ENCODE data around the gene GSK3B. TPM values are rescaled to one million over a fixed set of nuclear protein-coding genes. Genes with fewer than 3 reads are reported as not detected.
"Not testable (repeated sequence)": the region's sequence is repeated elsewhere in the genome, so short reads cannot be mapped to it uniquely, and the experiment has no call there.

GSK3B gene
- total RNA-seq, 1 donor from 2014 or later, result 35.7 TPM

DNA sequence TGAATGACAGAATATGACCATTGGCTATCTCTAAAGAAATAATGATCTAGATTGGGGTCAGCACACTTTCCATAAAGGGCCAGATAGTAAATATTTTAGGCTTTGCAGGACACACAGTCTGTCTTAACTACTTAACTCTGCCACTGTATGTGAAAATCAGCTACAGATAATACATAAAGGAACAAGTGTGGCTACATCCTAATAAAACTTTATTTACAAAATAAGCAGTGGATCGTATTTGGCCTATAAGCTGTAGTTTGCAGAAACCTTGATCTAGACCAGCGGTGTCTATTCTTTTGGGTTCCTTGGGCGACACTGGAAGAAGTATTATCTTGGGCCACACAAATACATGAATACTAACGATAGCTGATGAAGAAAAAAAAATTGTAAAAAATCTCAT lies 27.6 kb downstream of the GSK3B start:
- Mint-ChIP-seq H3K27me3 (ENCODE audit: low read depth) (no peaks in the 10 kb centered on the region), H3K27ac (no peak overlapping the region), H3K4me3 (ENCODE audit: low read depth) (no peak overlapping the region), H3K36me3 (ENCODE audit: low read depth) (peaks cover 28% of the 10 kb centered on the region), H3K4me1 (ENCODE audit: low read depth) (peaks cover 8% of the 10 kb centered on the region), H3K9me3 (no peaks in the 10 kb centered on the region)
- intact Hi-C loops (cut with micrococcal nuclease), result no loop called here
- no peak for DNase-seq (ENCODE audit: low spot score)

DNA sequence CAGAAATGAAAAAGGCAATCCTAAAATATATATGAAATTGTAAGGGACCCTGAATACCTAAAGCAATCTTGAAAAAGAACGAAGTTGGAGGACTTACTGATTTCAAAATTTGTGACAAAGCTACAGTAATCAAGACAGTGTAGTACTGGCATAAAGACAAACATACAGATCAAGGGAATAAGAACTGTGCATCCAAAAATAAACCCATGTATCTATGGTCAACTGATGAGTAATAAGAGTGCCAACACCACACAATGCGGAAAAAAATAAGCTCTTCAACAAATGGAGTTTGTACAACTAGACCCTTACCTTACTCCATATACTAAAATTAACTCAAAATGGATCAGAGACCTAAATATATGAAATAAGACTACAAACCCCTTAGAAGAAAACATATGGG lies 29.6 kb downstream of the GSK3B start:
- intact Hi-C loops (cut with micrococcal nuclease), result no loop called here
- Mint-ChIP-seq H3K4me1 (ENCODE audit: low read depth) (peaks cover 7% of the 10 kb centered on the region), H3K27me3 (ENCODE audit: low read depth) (no peaks in the 10 kb centered on the region), H3K4me3 (ENCODE audit: low read depth) (no peak overlapping the region), H3K9me3 (no peaks in the 10 kb centered on the region), H3K27ac (no peak overlapping the region), H3K36me3 (ENCODE audit: low read depth) (peaks cover 25% of the 10 kb centered on the region)
- no peak for DNase-seq (ENCODE audit: low spot score)

DNA sequence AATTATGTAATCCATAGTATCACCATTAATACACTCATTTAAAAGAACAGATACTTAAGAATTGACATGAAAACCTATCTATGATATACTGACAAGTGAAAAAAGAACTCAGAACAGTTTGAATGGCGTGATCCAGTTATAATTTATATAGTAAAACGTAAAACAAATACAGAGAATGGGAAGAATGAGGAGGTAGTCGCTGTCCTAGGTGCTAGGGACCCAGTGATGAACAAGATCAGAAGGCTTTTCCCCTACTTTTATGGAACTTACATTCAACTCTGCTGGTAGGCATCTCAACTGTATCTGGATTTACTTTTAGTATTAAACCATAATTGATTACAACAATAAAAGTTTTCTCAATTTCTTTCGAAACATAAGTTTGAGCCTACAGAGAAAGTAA lies 31.8 kb downstream of the GSK3B start:
- intact Hi-C loops (cut with micrococcal nuclease), result no loop called here
- DNase-seq (ENCODE audit: low spot score), result no peak
- peaks cover 10% of the 10 kb centered on the region for H3K4me1 Mint-ChIP-seq (ENCODE audit: low read depth)
- no peak overlapping the region for H3K4me3 Mint-ChIP-seq (ENCODE audit: low read depth)
- H3K27ac Mint-ChIP-seq, result no peak overlapping the region
- H3K27me3 Mint-ChIP-seq (ENCODE audit: low read depth), result no peaks in the 10 kb centered on the region
- no peaks in the 10 kb centered on the region for H3K9me3 Mint-ChIP-seq
- H3K36me3 Mint-ChIP-seq (ENCODE audit: low read depth), result peaks cover 23% of the 10 kb centered on the region

DNA sequence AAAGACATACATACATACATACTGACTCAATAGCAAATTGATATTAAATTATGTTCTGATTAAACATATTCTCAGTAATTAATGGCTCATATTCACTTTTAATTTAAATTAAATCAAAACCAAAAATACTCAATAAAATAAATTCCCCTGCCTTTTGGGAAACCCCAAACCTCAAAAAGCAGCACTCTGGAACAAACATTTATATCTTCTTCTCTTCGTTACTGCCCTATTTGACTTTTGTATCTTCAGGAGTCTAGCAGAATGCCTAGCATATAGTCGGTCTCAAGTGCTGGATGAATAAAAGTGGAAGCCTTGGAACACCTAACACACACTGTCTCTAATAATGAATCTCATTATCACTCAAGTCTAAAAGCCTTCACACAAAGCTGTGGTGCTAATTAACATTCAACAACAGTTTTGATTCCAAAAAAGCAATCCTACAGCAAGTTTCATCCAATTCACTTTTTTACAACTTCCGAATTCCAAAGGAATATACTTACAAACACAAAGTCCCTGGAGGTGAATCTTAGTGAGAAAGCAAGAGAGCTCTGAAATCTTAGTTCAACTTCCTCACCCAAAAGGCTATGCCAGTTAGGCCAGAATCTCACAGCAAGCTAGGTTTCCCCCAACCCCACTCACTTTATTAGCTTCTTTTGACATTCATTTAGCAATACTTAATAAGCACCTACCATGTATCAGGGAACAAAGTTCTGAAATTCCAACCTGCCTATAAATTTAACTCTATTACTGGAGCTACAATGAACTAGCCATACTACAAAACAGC lies 35.0 kb downstream of the GSK3B start:
- Mint-ChIP-seq H3K27ac (no peak overlapping the region), H3K36me3 (ENCODE audit: low read depth) (peaks cover 11% of the 10 kb centered on the region), H3K27me3 (ENCODE audit: low read depth) (no peaks in the 10 kb centered on the region), H3K9me3 (no peaks in the 10 kb centered on the region), H3K4me3 (ENCODE audit: low read depth) (no peak overlapping the region), H3K4me1 (ENCODE audit: low read depth) (peaks cover 11% of the 10 kb centered on the region)
- DNase-seq (ENCODE audit: low spot score), result no peak
- intact Hi-C loops (cut with micrococcal nuclease), result no loop called here

DNA sequence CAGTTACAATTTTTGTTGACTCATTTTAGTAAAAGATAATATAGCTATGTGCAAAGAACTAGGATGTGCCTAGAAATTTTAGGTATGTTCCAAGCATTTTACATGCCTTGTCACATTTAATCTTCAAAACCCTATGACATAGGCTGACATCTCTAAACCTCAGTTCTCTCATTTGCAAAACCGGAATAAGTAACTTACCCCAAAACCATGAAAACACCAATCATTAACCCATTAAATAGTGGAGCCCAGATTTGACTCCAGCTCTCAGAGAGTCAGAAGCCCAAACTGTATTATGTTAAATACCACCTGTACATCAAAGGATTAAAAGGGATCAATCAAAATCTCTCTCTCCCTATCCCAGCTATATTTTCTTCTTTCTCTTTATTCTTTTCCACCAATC lies 36.6 kb downstream of the GSK3B start:
- no peak for DNase-seq (ENCODE audit: low spot score)
- Mint-ChIP-seq H3K36me3 (ENCODE audit: low read depth) (peaks cover 14% of the 10 kb centered on the region), H3K4me3 (ENCODE audit: low read depth) (no peak overlapping the region), H3K4me1 (ENCODE audit: low read depth) (peaks cover 13% of the 10 kb centered on the region), H3K27me3 (ENCODE audit: low read depth) (no peaks in the 10 kb centered on the region), H3K27ac (no peak overlapping the region), H3K9me3 (no peaks in the 10 kb centered on the region)
- intact Hi-C loops (cut with micrococcal nuclease), result no loop called here

DNA sequence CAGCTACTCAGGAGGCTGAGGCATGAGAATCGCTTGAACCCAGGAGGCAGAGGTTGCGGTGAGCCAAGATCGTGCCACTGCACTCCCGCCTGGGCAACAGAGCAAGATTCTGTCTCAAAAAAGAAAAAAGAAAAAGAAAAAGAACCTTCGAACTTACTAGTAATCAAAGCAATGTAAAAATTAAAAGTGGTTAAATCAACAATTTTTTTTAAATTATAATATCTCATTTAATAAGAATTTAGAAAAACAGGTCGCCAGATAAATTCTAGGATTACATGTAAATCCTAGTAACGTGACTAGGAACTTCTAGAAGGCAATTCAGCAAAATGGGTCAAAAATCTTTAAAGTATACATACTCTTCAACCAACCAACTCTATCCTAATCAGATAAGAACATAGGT lies 37.2 kb downstream of the GSK3B start:
- Mint-ChIP-seq H3K36me3 (ENCODE audit: low read depth) (peaks cover 14% of the 10 kb centered on the region), H3K4me3 (ENCODE audit: low read depth) (no peak overlapping the region), H3K9me3 (no peaks in the 10 kb centered on the region), H3K27ac (no peak overlapping the region), H3K27me3 (ENCODE audit: low read depth) (no peaks in the 10 kb centered on the region), H3K4me1 (ENCODE audit: low read depth) (peaks cover 15% of the 10 kb centered on the region)
- no peak for DNase-seq (ENCODE audit: low spot score)
- intact Hi-C loops (cut with micrococcal nuclease), result no loop called here

DNA sequence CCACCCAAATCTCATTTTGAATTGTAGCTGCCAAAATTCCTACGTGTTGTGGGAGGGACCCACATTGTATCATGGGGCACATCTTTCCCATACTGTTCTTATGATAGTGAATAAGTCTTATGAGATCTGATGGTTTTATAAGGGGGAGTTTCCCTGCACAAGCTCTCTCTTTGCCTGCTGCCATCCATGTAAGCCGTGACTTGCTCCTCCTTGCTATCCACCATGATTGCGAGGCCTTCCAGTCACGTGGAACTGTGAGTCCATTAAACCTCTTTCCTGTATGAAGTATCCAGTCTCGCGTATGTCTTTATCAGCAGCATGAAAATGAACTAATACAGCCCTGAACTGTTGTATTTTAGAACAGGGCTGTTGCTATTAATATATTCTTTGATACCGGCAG lies 40.6 kb downstream of the GSK3B start:
- H3K27me3 Mint-ChIP-seq (ENCODE audit: low read depth); H3K9me3 Mint-ChIP-seq; intact Hi-C loops (cut with micrococcal nuclease); H3K27ac Mint-ChIP-seq; H3K4me3 Mint-ChIP-seq (ENCODE audit: low read depth); DNase-seq (ENCODE audit: low spot score): not testable (repeated sequence)
- Mint-ChIP-seq H3K36me3 (ENCODE audit: low read depth) (peaks cover 26% of the 10 kb centered on the region), H3K4me1 (ENCODE audit: low read depth) (peaks cover 28% of the 10 kb centered on the region)

DNA sequence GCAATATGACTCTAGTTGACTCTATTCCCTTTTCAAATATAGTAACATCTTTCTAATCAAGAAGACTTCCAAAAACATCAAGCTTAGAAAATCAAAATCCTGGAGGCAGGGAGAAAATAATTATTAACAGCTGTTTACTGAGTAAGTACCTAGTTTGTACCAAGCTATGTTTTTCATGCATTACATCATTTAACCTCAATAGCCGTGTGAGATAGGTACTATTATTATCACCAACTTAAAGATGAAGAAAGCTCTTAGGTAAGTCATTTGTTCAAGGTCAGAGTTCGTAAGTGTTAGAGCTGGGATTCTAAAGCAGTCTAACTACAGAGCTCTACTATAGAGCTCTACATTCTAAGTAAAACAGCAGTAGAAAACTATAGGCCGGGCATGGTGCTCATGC lies 41.6 kb downstream of the GSK3B start:
- intact Hi-C loops (cut with micrococcal nuclease), result no loop called here
- peaks cover 28% of the 10 kb centered on the region for H3K4me1 Mint-ChIP-seq (ENCODE audit: low read depth)
- H3K36me3 Mint-ChIP-seq (ENCODE audit: low read depth), result peaks cover 31% of the 10 kb centered on the region
- no peak overlapping the region for H3K4me3 Mint-ChIP-seq (ENCODE audit: low read depth)
- H3K27ac Mint-ChIP-seq, result peak overlapping the region; percentile 8
- H3K27me3 Mint-ChIP-seq (ENCODE audit: low read depth), result no peaks in the 10 kb centered on the region
- no peak for DNase-seq (ENCODE audit: low spot score)
- peaks cover 15% of the 10 kb centered on the region for H3K9me3 Mint-ChIP-seq

DNA sequence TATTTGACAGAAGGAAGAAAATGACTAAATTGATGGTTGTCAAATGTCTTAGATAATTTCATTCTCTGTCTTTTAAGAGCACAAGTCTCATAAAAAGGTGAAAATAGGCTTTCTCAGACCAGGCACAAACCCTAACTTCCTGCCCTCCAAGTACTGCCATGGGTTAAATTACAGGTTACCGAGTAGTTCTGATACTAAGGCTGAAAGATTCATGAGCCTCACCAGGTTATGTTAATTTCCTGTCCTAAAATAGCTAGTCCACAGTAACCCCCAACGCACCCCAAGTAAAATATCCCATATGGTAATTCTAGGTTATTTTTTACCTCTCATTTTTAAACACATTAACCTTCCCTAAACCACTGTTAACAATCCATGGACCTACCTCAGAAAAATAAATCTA lies 42.0 kb downstream of the GSK3B start:
- H3K4me1 Mint-ChIP-seq (ENCODE audit: low read depth), result peaks cover 28% of the 10 kb centered on the region
- H3K36me3 Mint-ChIP-seq (ENCODE audit: low read depth), result peaks cover 36% of the 10 kb centered on the region
- H3K27ac Mint-ChIP-seq, result peak overlapping the region; percentile 8
- no peaks in the 10 kb centered on the region for H3K27me3 Mint-ChIP-seq (ENCODE audit: low read depth)
- no peak for DNase-seq (ENCODE audit: low spot score)
- H3K4me3 Mint-ChIP-seq (ENCODE audit: low read depth), result no peak overlapping the region
- intact Hi-C loops (cut with micrococcal nuclease), result no loop called here
- peaks cover 19% of the 10 kb centered on the region for H3K9me3 Mint-ChIP-seq

DNA sequence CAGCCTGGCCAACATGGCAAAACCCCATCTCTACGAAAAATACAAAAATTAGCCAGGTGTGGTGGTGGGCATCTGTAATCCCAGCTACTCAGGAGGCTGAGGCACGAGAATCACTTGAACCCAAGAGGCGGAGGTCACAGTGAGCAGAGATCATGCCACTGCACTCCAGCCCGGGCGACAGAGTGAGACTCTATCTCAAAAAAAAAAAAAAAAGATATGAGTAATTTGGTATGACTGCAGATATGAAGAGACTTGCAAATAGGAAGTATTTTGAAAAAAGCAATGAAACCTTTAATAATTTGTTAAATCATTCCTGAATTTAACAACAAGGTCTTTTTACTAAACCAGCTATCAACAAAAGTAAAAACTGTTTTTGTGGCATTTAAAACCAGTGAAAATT lies 42.7 kb downstream of the GSK3B start:
- H3K27me3 Mint-ChIP-seq (ENCODE audit: low read depth); H3K27ac Mint-ChIP-seq; intact Hi-C loops (cut with micrococcal nuclease); H3K4me3 Mint-ChIP-seq (ENCODE audit: low read depth); DNase-seq (ENCODE audit: low spot score): not testable (repeated sequence)
- H3K36me3 Mint-ChIP-seq (ENCODE audit: low read depth), result peaks cover 42% of the 10 kb centered on the region
- peaks cover 28% of the 10 kb centered on the region for H3K4me1 Mint-ChIP-seq (ENCODE audit: low read depth)
- peaks cover 25% of the 10 kb centered on the region for H3K9me3 Mint-ChIP-seq

DNA sequence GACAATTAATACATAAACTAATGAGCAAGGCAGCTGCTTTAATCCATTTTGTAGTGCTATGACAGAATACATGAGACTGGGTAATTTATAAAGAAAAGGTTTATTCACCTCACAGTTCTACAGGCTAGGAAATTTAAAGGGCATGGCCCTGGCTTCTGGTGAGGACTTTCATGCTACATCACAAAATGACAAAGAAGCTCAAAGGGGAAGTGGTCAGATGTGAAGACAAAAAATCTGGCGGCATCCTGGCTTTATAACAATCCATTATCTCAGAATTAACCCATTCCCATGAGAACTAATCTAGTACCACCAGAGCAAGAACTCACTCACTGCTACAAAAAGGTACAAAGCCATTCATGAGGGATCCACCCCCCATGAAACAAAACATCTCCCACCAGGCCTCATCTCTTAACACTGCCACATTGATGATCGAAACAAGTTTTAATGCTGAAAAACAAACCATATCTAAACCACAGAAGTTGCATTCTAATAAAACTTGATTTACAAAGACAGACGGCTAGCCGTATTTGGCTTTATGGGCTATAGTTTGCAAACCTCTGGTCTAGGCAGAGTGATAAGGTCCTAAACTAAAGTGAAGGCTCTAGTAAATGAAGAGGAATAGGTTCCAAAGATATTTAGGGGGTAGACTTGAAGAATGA lies 44.2 kb downstream of the GSK3B start:
- peaks cover 52% of the 10 kb centered on the region for H3K36me3 Mint-ChIP-seq (ENCODE audit: low read depth)
- H3K4me1 Mint-ChIP-seq (ENCODE audit: low read depth), result peaks cover 33% of the 10 kb centered on the region
- DNase-seq (ENCODE audit: low spot score), result no peak
- no peaks in the 10 kb centered on the region for H3K27me3 Mint-ChIP-seq (ENCODE audit: low read depth)
- no peak overlapping the region for H3K4me3 Mint-ChIP-seq (ENCODE audit: low read depth)
- intact Hi-C loops (cut with micrococcal nuclease), result no loop called here
- no peak overlapping the region for H3K27ac Mint-ChIP-seq
- peaks cover 38% of the 10 kb centered on the region for H3K9me3 Mint-ChIP-seq

DNA sequence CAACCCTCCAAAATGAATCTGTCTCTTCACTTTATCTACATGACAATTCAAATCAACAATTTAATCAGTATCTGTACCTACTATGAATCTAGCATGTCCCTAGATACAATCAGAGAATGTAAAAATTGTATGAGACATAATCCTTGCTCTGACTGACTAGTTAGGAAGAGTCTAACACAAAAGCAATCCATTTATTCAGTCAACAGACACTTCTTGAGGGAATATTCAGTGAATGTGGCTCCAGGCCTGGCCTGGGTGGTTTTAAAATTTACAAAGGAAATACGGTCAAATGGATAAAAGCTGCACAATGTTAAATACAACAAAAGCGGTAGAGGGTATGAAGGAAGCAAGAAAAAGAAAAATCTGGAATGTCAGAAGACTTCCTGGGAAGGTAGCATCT lies 45.2 kb downstream of the GSK3B start:
- no peak for DNase-seq (ENCODE audit: low spot score)
- Mint-ChIP-seq H3K4me1 (ENCODE audit: low read depth) (peaks cover 30% of the 10 kb centered on the region), H3K9me3 (peaks cover 47% of the 10 kb centered on the region), H3K36me3 (ENCODE audit: low read depth) (peaks cover 52% of the 10 kb centered on the region), H3K27me3 (ENCODE audit: low read depth) (no peaks in the 10 kb centered on the region), H3K27ac (no peak overlapping the region), H3K4me3 (ENCODE audit: low read depth) (no peak overlapping the region)
- intact Hi-C loops (cut with micrococcal nuclease), result no loop called here

DNA sequence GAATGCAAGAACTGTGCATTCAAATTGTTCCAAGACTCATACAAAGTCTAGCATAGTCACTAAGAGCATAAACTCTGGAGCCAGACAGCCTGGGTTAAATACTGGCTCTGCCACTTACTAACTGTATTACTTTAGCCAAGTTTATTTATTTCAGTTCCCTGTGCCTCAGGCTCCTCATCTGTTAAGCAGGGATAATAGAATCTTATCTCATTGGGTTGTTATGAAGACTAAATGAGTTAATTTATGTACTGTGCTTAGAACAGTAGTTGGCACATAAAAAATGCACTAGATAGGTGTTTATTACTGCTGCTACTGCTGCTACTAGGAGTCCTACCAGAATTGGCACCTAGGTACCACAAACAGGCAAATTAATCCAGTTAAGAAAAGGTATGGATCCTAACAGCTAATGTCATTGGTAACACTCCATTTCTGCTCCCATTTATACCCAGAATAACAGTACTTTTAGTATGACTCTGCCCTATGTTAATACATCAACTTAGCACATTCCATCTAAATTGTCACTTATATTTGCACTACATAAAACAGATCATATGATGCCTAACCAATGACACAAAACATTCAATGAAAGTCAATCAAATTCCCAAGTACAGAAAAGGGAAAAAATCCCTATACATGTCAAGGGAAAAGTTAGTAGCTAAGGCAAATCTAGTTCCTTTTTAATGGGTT lies 45.7 kb downstream of the GSK3B start:
- peaks cover 53% of the 10 kb centered on the region for H3K9me3 Mint-ChIP-seq
- H3K4me3 Mint-ChIP-seq (ENCODE audit: low read depth), result no peak overlapping the region

More for the DNA sequence above, 45.7 kb downstream of the GSK3B start:
- H3K4me1 Mint-ChIP-seq (ENCODE audit: low read depth), result peaks cover 30% of the 10 kb centered on the region
- intact Hi-C loops (cut with micrococcal nuclease), result no loop called here
- peaks cover 57% of the 10 kb centered on the region for H3K36me3 Mint-ChIP-seq (ENCODE audit: low read depth)
- DNase-seq (ENCODE audit: low spot score), result no peak
- H3K27me3 Mint-ChIP-seq (ENCODE audit: low read depth), result no peaks in the 10 kb centered on the region
- H3K27ac Mint-ChIP-seq, result no peak overlapping the region

All from activated T-helper 2 cell treated with anti-CD3 and anti-CD28 coated beads, Interferon-gamma antibody, Interleukin-2, Interleukin-4, amounts not matched to agents 10 μg/mL and 5 μg/mL and 100 μg/mL, durations not matched to agents 14 hours and 24 hours and 36 hours (primary cell).